ENCODE data around the gene OMP. TPM values are rescaled to one million over a fixed set of nuclear protein-coding genes. Genes with fewer than 3 reads are reported as not detected.

Gene OMP
- total and polyA plus RNA-seq, 2 of the 13 experiments (the other 11 are each of a cell fraction or from before 2014, with no cell fraction given) = not detected

- Histone ChIP-seq H3K79me2 (ENCODE audit: insufficient read depth, low read length) (no peaks in the 10 kb centered on the region), H4K20me1 (ENCODE audit: insufficient read depth, low read length) (no peaks in the 10 kb centered on the region), H3K27ac (ENCODE audit: extremely low read length, insufficient read depth, low read length) (peak within 1 kb of the TSS; percentile 14), H3K27me3 (ENCODE audit: control insufficient read depth in 1 of 2, insufficient read depth in 2 of 2, low read length in 2 of 2) (peaks cover 0 to 13% of the 10 kb centered on the region in 2 experiments; a peak in 1 of 5 replicates), H3K4me1 (ENCODE audit: insufficient read depth, low read length) (peaks cover 57% of the 10 kb centered on the region), H3K9ac (ENCODE audit: insufficient read depth, low read depth, low read length) (peak within 1 kb of the TSS; percentile 66), H2AFZ (ENCODE audit: low read length) (peak within 1 kb of the TSS; percentile 46), H3K4me2 (ENCODE audit: low read depth, low read length) (peak within 1 kb of the TSS; percentile 100), H3K4me3 (replicated peaks in 1 of 3; ENCODE audit: insufficient read depth in 1 of 3, low read depth in 2 of 3, low read length in 3 of 3) (peak within 1 kb of the TSS; percentile 53 to 80 (median 54)), H3K9me3 (ENCODE audit: low read length) (no peaks in the 10 kb centered on the region), H3K36me3 (replicated peaks in 1 of 2; ENCODE audit: control insufficient read depth in 1 of 2, insufficient read depth in 2 of 2, low read length in 2 of 2) (no peaks in the 10 kb centered on the region)
- intact Hi-C loops (cut with micrococcal nuclease; ENCODE audit: unreplicated experiment) (loop anchor here (1.0 to 2.0 kb wide), 3 partner anchors 17 to 421 kb away; no protein-coding TSS in a partner anchor), in situ Hi-C loops (cut with HindIII; ENCODE audit: extremely low pct_ligation_motif_present, low pct_unique_long_range_greater_than_20kb) (loop anchor here (5.0 kb wide), 1 partner anchor 59 kb away; no protein-coding TSS in a partner anchor)
- TSS peak; percentile 85 for BruUV-seq (replicated peaks)
- peak; percentile 89 for DNase-seq (ENCODE audit: low spot score)
- POLR2A ChIA-PET = interaction anchor here (1.2 to 3.1 kb wide), 6 partner anchors 9 to 60 kb away, joined by 3 to 12 read pairs (median 9); no protein-coding TSS in a partner anchor
- CTCF ChIA-PET (ENCODE audit: low intra/inter-chr PET ratio, low total read pairs) = interaction anchor here (1.3 to 5.0 kb wide), 6 partner anchors 15 to 420 kb away, joined by 3 to 150 read pairs (median 6); no protein-coding TSS in a partner anchor
- 1% methylated on average over 12 of the region's 20 CpGs for WGBS (ENCODE audit: low lambda C conversion rate)
- peak; percentile 82 for FAIRE-seq
- peak; percentile 88 for ATAC-seq
- TF ChIP-seq ZMYM3 (CRISPR knock-in tag; IDR thresholded peaks at IDR 0.05) = peak; percentile 74
- peak; percentile 52; the same call in 1 of the 2 replicates for TF ChIP-seq PPARG (CRISPR knock-in tag; conservative IDR thresholded peaks at IDR 0.05)
- no peak for TF ChIP-seq YEATS2 (CRISPR knock-in tag; IDR thresholded peaks at IDR 0.05; ENCODE audit: borderline replicate concordance)
- 0 out of 2 replicates have a peak, but pooled peaks have one; percentile 24 for TF ChIP-seq NCOA1 (CRISPR knock-in tag; IDR thresholded peaks at IDR 0.05)
- peak; percentile 66; the same call in 1 of the 2 replicates for TF ChIP-seq ARID5B (CRISPR knock-in tag; IDR thresholded peaks at IDR 0.05)
- TF ChIP-seq, protein P1, sequence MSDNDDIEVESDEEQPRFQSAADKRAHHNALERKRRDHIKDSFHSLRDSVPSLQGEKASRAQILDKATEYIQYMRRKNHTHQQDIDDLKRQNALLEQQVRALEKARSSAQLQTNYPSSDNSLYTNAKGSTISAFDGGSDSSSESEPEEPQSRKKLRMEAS (IDR thresholded peaks at IDR 0.05) = peak; percentile 14; the same call in 1 of the 2 replicates
- TF ChIP-seq RBFOX2 (IDR thresholded peaks at IDR 0.05; ENCODE audit: low read depth, low read length) = 0 out of 2 replicates have a peak, but pooled peaks have one; percentile 30
- no peak for TF ChIP-seq LCORL (IDR thresholded peaks at IDR 0.05)
- peak; percentile 89 for TF ChIP-seq LCORL (CRISPR knock-in tag; IDR thresholded peaks at IDR 0.05)
- 0 out of 2 replicates have a peak, but pooled peaks have one; percentile 25 for TF ChIP-seq ZNF572 (CRISPR knock-in tag; IDR thresholded peaks at IDR 0.05)
- TF ChIP-seq UBTF (CRISPR knock-in tag; IDR thresholded peaks at IDR 0.05) = peak; percentile 30
- TF ChIP-seq SYNCRIP (IDR thresholded peaks at IDR 0.05; ENCODE audit: insufficient read depth, low read depth, low read length) = no peak
- TF ChIP-seq, protein P2, sequence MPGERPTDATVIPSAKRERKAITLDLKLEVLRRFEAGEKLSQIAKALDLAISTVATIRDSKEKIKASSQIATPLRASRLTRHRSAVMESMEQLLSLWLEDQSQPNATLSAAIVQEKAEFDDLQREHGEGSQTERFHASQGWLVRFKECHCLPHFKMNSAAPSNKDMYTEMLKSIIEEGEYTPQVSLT (CRISPR knock-in tag; IDR thresholded peaks at IDR 0.05; ENCODE audit: borderline replicate concordance, low read depth) = no peak
- TF ChIP-seq ZNF598 (CRISPR knock-in tag; IDR thresholded peaks at IDR 0.05; ENCODE audit: borderline replicate concordance) = peak; percentile 90; the same call in 1 of the 2 replicates
- TF ChIP-seq ZNF670 (CRISPR knock-in tag; IDR thresholded peaks at IDR 0.05; ENCODE audit: borderline replicate concordance) = 0 out of 2 replicates have a peak, but pooled peaks have one; percentile 48
- peak; percentile 63 for TF ChIP-seq ZEB1 (IDR thresholded peaks at IDR 0.05; ENCODE audit: insufficient replicate concordance, low read depth)
Measured at GRCh38 chr11:77127920-77128691, 25.5 kb downstream of the OMP start, which contains the start of gene MYO7A. TSS of gene MYO7A (plus strand) at chr11:77128246. CDS start at chr11:77130635, 2,389 bp downstream.

All from HepG2 (cell line).